ENCODE data around the gene RHOH. TPM values are rescaled to one million over a fixed set of nuclear protein-coding genes. Genes with fewer than 3 reads are reported as not detected.

RHOH gene
- total and polyA plus RNA-seq, 10 of the 15 experiments (the other 5 are each of a cell fraction or from before 2014, with no cell fraction given): 46.5 to 120 (median 57.9) TPM

DNA sequence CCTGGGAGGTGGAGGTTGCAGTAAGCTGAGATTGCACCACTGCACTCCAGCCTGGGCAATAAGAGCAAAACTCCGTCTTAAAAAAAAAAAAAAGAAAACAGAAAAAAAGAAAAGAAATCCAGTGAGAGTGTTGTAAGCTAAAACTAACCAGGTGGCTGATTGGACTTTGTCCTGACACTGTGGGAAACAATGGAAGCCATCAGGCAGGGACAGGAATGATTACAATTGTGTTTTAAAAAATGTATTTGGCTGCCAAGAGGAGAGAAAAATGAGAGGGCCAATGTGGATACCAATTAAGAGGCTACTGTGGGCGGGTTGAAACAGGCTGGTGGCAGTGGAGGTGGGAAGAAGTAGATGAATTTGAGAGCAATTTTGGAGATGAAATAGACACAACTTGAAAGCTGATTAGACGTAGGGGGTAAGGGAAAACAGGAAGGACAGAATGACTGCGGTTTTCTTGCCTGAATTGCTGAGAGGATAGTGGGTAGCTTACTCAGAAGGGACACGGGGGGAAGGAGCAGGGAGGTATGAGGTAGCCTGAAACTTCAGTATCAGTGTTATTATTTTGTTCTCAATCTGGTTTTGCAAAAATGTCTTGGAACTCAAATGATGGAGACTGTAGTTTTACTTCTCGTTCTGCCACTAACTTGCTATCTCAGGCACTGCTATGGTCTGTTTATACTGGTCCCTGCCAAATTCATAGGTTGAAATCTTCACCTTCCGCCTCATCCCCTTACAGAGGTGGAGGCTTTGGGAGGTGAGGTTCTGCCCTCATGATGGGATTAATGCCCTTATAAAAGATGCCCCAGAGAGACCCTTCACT lies 92.7 kb downstream of the RHOH start (continued):
- TF ChIP-seq SP1 (IDR thresholded peaks at IDR 0.05; ENCODE audit: low read depth, low read length): no peak
- no peak for TF ChIP-seq ZBTB40 (IDR thresholded peaks at IDR 0.05; ENCODE audit: borderline replicate concordance)
- no peak for TF ChIP-seq NR2F1 (conservative IDR thresholded peaks at IDR 0.05)
- TF ChIP-seq TCF7 (IDR thresholded peaks at IDR 0.05; ENCODE audit: borderline replicate concordance): no peak
- no peak for TF ChIP-seq MEF2A (IDR thresholded peaks at IDR 0.05; ENCODE audit: insufficient read depth, low read depth, low read length)
- no peak for TF ChIP-seq RBBP5 (conservative IDR thresholded peaks at IDR 0.05)
- TF ChIP-seq, protein P1, sequence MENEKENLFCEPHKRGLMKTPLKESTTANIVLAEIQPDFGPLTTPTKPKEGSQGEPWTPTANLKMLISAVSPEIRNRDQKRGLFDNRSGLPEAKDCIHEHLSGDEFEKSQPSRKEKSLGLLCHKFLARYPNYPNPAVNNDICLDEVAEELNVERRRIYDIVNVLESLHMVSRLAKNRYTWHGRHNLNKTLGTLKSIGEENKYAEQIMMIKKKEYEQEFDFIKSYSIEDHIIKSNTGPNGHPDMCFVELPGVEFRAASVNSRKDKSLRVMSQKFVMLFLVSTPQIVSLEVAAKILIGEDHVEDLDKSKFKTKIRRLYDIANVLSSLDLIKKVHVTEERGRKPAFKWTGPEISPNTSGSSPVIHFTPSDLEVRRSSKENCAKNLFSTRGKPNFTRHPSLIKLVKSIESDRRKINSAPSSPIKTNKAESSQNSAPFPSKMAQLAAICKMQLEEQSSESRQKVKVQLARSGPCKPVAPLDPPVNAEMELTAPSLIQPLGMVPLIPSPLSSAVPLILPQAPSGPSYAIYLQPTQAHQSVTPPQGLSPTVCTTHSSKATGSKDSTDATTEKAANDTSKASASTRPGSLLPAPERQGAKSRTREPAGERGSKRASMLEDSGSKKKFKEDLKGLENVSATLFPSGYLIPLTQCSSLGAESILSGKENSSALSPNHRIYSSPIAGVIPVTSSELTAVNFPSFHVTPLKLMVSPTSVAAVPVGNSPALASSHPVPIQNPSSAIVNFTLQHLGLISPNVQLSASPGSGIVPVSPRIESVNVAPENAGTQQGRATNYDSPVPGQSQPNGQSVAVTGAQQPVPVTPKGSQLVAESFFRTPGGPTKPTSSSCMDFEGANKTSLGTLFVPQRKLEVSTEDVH (IDR thresholded peaks at IDR 0.05; ENCODE audit: low read depth, partially characterized antibody): no peak
- TF ChIP-seq BCL11A (IDR thresholded peaks at IDR 0.05; ENCODE audit: low read depth, low read length): 0 out of 2 replicates have a peak, but pooled peaks have one; percentile 43
- no peak for TF ChIP-seq ZNF24 (IDR thresholded peaks at IDR 0.05)
- no peak for TF ChIP-seq CEBPB (IDR thresholded peaks at IDR 0.05; ENCODE audit: borderline replicate concordance in 1 of 2, low read depth in 2 of 2, low read length in 2 of 2)
- TF ChIP-seq CHD4 (IDR thresholded peaks at IDR 0.05): no peak
- TF ChIP-seq MTA2 (IDR thresholded peaks at IDR 0.05; ENCODE audit: low read depth): peak; percentile 72; the same call in 1 of the 2 replicates
- TF ChIP-seq, protein P2, sequence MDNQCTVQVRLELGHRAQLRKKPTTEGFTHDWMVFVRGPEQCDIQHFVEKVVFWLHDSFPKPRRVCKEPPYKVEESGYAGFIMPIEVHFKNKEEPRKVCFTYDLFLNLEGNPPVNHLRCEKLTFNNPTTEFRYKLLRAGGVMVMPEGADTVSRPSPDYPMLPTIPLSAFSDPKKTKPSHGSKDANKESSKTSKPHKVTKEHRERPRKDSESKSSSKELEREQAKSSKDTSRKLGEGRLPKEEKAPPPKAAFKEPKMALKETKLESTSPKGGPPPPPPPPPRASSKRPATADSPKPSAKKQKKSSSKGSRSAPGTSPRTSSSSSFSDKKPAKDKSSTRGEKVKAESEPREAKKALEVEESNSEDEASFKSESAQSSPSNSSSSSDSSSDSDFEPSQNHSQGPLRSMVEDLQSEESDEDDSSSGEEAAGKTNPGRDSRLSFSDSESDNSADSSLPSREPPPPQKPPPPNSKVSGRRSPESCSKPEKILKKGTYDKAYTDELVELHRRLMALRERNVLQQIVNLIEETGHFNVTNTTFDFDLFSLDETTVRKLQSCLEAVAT (IDR thresholded peaks at IDR 0.05): 0 out of 2 replicates have a peak, but pooled peaks have one; percentile 44
- no peak for TF ChIP-seq JUND (IDR thresholded peaks at IDR 0.05; ENCODE audit: low read depth, low read length)
- TF ChIP-seq IRF5 (IDR thresholded peaks at IDR 0.05; ENCODE audit: borderline replicate concordance): no peak
- no peak for TF ChIP-seq POU2F2 (IDR thresholded peaks at IDR 0.05; ENCODE audit: borderline replicate concordance, low read depth, low read length)
- peak; percentile 65; the same call in 1 of the 2 replicates for TF ChIP-seq NFIC (IDR thresholded peaks at IDR 0.05; ENCODE audit: low read depth, low read length)
- no peak for TF ChIP-seq IRF3 (IDR thresholded peaks at IDR 0.05)

Measured in GM12878 (cell line).